PC-3 (cell line): ENCODE results near the gene MYLK. TPM values are rescaled to one million over a fixed set of nuclear protein-coding genes. Genes with fewer than 3 reads are reported as not detected.

Experiments
- ATAC-seq: fragments of 200-7000 bp; cut with Tn5 transposase; 2 replicates; pipeline ENCODE4 v1.9.1; 2020; ENCODE audit warnings: mild to moderate bottlenecking, moderate library complexity
- BruUV-seq: library from RNA; stranded (reverse); fragments of 400-500 nt; replicated peaks from 2 replicates; lab custom pipeline; 2021; lab: Mats Ljungman, UMichigan
- CTCF ChIA-PET: fragments of 300-600 bp; sonication (Branson Sonifier 250); formaldehyde crosslinking; loops from one replicate; lab custom pipeline; 2022; ENCODE audit warnings: antibody characterized with exemption; lab: Charles Lee
- POLR2A ChIA-PET: fragments of 300-600 bp; sonication (Branson Sonifier 250); formaldehyde crosslinking; loops from one replicate; lab custom pipeline; 2022; ENCODE audit warnings: antibody characterized with exemption; ENCODE audit not compliant: unreplicated experiment; lab: Charles Lee
- DNase-seq: peaks from one replicate; pipeline ENCODE4 v3.0.0-alpha.2; 2015
- H2AFZ ChIP-seq: fragments of 300-600 bp; sonication (generic); 2 replicates; pipeline ENCODE4 v1.6.0; 2016; ENCODE audit warnings: antibody characterized with exemption, low read length
- H3F3A ChIP-seq: fragments of 300-600 bp; sonication (generic); one replicate; pipeline ENCODE4 v1.6.0; 2017; ENCODE audit warnings: antibody characterized with exemption, low read length, control low read depth, mild to moderate bottlenecking; ENCODE audit not compliant: unreplicated experiment
- H3K27ac ChIP-seq: fragments of 300-600 bp; sonication (generic); 2 replicates; pipeline ENCODE4 v1.5.1; 2016; ENCODE audit warnings: mild to moderate bottlenecking, low read length
- H3K27me3 ChIP-seq: fragments of 300-600 bp; sonication (generic); 2 replicates; pipeline ENCODE4 v1.6.1; 2016; ENCODE audit warnings: low read length, mixed read lengths
- H3K36me3 ChIP-seq: fragments of 300-600 bp; sonication (generic); 2 replicates; pipeline ENCODE4 v1.6.1; 2016; ENCODE audit warnings: low read depth, mixed run types, low read length, mixed read lengths
- H3K4me1 ChIP-seq: fragments of 300-600 bp; sonication (generic); 2 replicates; pipeline ENCODE4 v1.5.1; 2016; ENCODE audit warnings: low read length; ENCODE audit not compliant: insufficient read depth
- H3K4me2 ChIP-seq: fragments of 300-600 bp; sonication (generic); 2 replicates; pipeline ENCODE4 v1.6.0; 2016; ENCODE audit warnings: low read length
- H3K4me3 ChIP-seq: fragments of 300-600 bp; sonication (generic); 2 replicates; pipeline ENCODE4 v1.5.1; 2016; ENCODE audit warnings: mild to moderate bottlenecking, low read length, mixed read lengths
- H3K79me2 ChIP-seq: fragments of 300-600 bp; sonication (generic); 2 replicates; pipeline ENCODE4 v1.6.1; 2017; ENCODE audit warnings: low read length, mixed read lengths
- H3K9ac ChIP-seq: fragments of 300-600 bp; sonication (generic); 2 replicates; pipeline ENCODE4 v1.6.0; 2016; ENCODE audit warnings: mild to moderate bottlenecking, low read length
- H3K9me2 ChIP-seq: fragments of 300-600 bp; sonication (generic); replicated peaks from 2 replicates; pipeline ENCODE4 v1.6.1; 2016; ENCODE audit warnings: mixed run types, low read length, mixed read lengths
- H3K9me3 ChIP-seq: fragments of 300-600 bp; sonication (generic); 2 replicates; pipeline ENCODE4 v1.6.1; 2016; ENCODE audit warnings: low read length, mixed read lengths
- H4K20me1 ChIP-seq: fragments of 300-600 bp; sonication (generic); 2 replicates; pipeline ENCODE4 v1.6.1; 2016; ENCODE audit warnings: low read length, mixed read lengths
- CTCF ChIP-seq: fragments of 300-600 bp; sonication (generic); conservative IDR thresholded peaks from 2 replicates; pipeline ENCODE4 v1.5.1; 2017; ENCODE audit warnings: antibody characterized with exemption, low read depth, mild to moderate bottlenecking, low read length
- EZH2 ChIP-seq: fragments of 300-600 bp; sonication (generic); IDR thresholded peaks from one replicate; pipeline ENCODE4 v1.6.1; 2017; ENCODE audit warnings: antibody characterized with exemption, mild to moderate bottlenecking, low read length; ENCODE audit not compliant: unreplicated experiment
- EZH2phosphoT487 ChIP-seq: fragments of 300-600 bp; sonication (generic); IDR thresholded peaks from 2 replicates; pipeline ENCODE4 v1.6.1; 2018; ENCODE audit warnings: mild to moderate bottlenecking, antibody characterized with exemption, low read length, borderline replicate concordance
- intact Hi-C: fragments of 100-400 bp; cut with micrococcal nuclease; formaldehyde crosslinking; loops from 2 replicates; pipeline ENCODE4 v1.9.0; 2023
- total RNA-seq: library from RNA; depleted of rRNA; stranded (reverse); fragments of >200 nt; gene quantifications from 2 replicates; pipeline ENCODE4 v1.2.3, GENCODE V29; 2014

MYLK gene
- total RNA-seq, 1 experiment from 2014 or later, result 6.9 TPM

DNA sequence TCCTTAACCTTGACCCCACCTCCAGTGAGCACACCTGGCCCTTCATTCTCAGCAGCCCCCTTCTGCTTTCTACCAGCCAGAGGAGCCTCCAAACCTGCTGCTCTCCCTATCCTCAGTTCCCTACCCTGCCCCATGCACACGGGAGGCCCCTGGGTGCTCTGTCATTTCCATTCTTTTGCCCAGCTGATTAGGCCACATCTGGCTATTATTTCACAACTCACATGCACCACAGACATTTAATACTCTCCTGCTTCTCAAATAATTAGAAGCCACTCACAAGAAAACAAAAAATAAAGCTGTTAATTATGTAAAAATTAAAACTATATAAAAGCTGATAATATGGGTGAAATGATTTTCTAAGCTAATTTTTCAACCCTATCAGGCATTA lies 50.7 kb downstream of the MYLK start:
- H2AFZ ChIP-seq, result no peak overlapping the region
- H4K20me1 ChIP-seq, result no peaks in the 10 kb centered on the region
- no peak overlapping the region for H3K4me3 ChIP-seq
- H3K9me2 ChIP-seq, result no peaks in the 10 kb centered on the region
- no peaks in the 10 kb centered on the region for H3K79me2 ChIP-seq
- POLR2A ChIA-PET, result no interaction called here
- peaks cover 13% of the 10 kb centered on the region for H3K4me1 ChIP-seq
- intact Hi-C loops, result loop anchor here (5.0 kb wide), 1 partner anchor 41 kb away; no protein-coding TSS in a partner anchor
- H3K27me3 ChIP-seq, result no peaks in the 10 kb centered on the region
- H3K36me3 ChIP-seq, result peaks cover 2% of the 10 kb centered on the region; the same call in 1 of the 2 replicates
- H3K27ac ChIP-seq, result no peak overlapping the region
- CTCF ChIA-PET, result interaction anchor here (0.6 kb wide), 1 partner anchor 108 kb away, joined by 3 read pairs; no protein-coding TSS in a partner anchor
- BruUV-seq, result no TSS peak
- peaks cover 18% of the 10 kb centered on the region for H3K9me3 ChIP-seq
- TF ChIP-seq CTCF (no peak), EZH2phosphoT487 (no peak), EZH2 (no peak)
- H3K4me2 ChIP-seq, result no peak overlapping the region
- DNase-seq (no peak), ATAC-seq (no peak)
- no peak overlapping the region for H3K9ac ChIP-seq
- H3F3A ChIP-seq, result no peaks in the 10 kb centered on the region

GRCh38 chr3:123832692-123833397 lies 51.3 kb downstream of the MYLK start:
- no peaks in the 10 kb centered on the region for H4K20me1 ChIP-seq
- H3K27ac ChIP-seq, result no peak overlapping the region
- ATAC-seq, result no peak
- TF ChIP-seq CTCF (no peak), EZH2 (no peak), EZH2phosphoT487 (no peak)
- CTCF ChIA-PET, result interaction anchor here (0.6 kb wide), 1 partner anchor 108 kb away, joined by 3 read pairs; no protein-coding TSS in a partner anchor
- H3K27me3 ChIP-seq, result no peaks in the 10 kb centered on the region
- no peaks in the 10 kb centered on the region for H3K9me2 ChIP-seq
- no peak overlapping the region for H2AFZ ChIP-seq
- H3K9me3 ChIP-seq, result peaks cover 18% of the 10 kb centered on the region
- POLR2A ChIA-PET, result no interaction called here
- no peak for DNase-seq
- peaks cover 2% of the 10 kb centered on the region; the same call in 1 of the 2 replicates for H3K36me3 ChIP-seq
- H3K4me3 ChIP-seq, result no peak overlapping the region
- no peak overlapping the region for H3K4me2 ChIP-seq
- no TSS peak for BruUV-seq
- H3F3A ChIP-seq, result no peaks in the 10 kb centered on the region
- no peaks in the 10 kb centered on the region for H3K79me2 ChIP-seq
- intact Hi-C loops, result loop anchor here (5.0 kb wide), 1 partner anchor 41 kb away; no protein-coding TSS in a partner anchor
- H3K9ac ChIP-seq, result no peak overlapping the region
- H3K4me1 ChIP-seq, result peaks cover 13% of the 10 kb centered on the region

DNA sequence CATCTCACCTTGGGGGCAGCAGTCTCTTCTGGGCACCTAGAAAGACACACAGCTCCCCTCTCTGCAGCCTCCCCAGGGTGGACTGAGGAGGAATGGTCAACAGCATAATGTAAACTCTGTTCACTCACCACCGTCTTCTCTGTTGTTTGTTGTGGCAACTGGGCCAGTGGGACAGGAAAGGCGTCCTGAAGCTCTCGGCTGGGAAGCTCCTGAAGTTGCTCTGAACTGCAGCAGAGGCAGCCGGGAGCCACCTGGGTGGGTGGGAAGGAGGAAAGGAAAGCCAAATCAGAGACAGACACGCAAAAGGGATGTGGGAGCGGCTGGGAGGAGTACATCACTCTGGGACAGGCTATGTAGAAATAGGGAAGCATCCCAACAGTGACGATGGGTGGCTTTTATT lies 52.7 kb downstream of the MYLK start:
- Histone ChIP-seq H3K4me2 (no peak overlapping the region), H3K27ac (no peak overlapping the region), H2AFZ (no peak overlapping the region), H3K27me3 (no peaks in the 10 kb centered on the region), H3K9me2 (no peaks in the 10 kb centered on the region), H4K20me1 (no peaks in the 10 kb centered on the region), H3K9me3 (peaks cover 25% of the 10 kb centered on the region), H3K4me1 (peaks cover 13% of the 10 kb centered on the region), H3K36me3 (peaks cover 2% of the 10 kb centered on the region; the same call in 1 of the 2 replicates), H3K79me2 (no peaks in the 10 kb centered on the region), H3F3A (no peaks in the 10 kb centered on the region), H3K9ac (no peak overlapping the region), H3K4me3 (no peak overlapping the region)
- ATAC-seq, result no peak
- DNase-seq, result no peak
- CTCF ChIA-PET, result no interaction called here
- no peak for TF ChIP-seq EZH2phosphoT487
- TF ChIP-seq CTCF, result no peak
- TF ChIP-seq EZH2, result no peak
- POLR2A ChIA-PET, result no interaction called here
- intact Hi-C loops, result loop anchor here (5.0 kb wide), 1 partner anchor 39 kb away; no protein-coding TSS in a partner anchor
- BruUV-seq, result no TSS peak
